G401 (cell line): ENCODE results near the gene TMEM218. TPM values are rescaled to one million over a fixed set of nuclear protein-coding genes. Genes with fewer than 3 reads are reported as not detected.

ENCODE experiments used
- DNase-seq: peaks from one replicate; pipeline ENCODE4 v3.0.0-alpha.2; 2015; ENCODE audit warnings: low spot score
- in situ Hi-C: cut with HindIII; loops from 2 replicates; pipeline ENCODE4 v1.10.0; 2016; ENCODE audit warnings: low sequenced_read_pairs, mixed read lengths
- total RNA-seq: library from RNA; depleted of rRNA; stranded (reverse); fragments of >200 nt; shearing (Covaris generic); gene quantifications from 2 replicates; pipeline ENCODE4 v1.2.3, GENCODE V29; 2014

The TMEM218 gene
- total RNA-seq, 1 experiment from 2014 or later, result 62.0 TPM

DNA sequence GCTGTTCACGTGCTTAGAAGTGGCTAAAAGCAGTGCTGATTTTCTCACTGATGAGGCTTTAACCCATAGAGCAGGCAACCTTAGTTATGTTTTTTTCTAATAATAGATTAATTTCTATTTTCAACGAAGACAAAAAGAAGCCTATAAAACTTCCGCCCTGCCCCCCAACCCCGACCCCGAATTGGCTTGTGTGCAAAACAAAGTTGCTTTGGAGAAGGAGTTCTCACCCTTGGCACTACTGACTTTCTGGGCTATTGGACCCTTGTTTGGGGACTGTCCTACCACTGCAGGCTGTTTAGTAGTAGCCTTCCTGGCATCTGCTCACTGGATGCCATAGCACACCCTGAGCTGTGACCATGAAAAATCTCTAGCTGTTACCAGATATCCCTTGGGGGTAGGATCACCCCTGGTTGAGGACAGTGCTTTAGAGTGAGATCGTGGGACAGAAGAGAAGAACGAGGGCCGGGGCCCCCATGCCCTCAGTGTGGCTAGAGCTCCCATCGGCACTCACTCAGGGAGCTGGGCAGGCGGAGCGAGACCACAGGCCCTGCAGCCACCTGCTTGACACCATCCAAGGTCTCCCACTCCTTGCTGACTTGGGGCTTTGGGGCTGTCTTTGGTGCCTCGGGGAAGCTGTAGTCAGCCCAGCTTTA is 31.4 kb downstream of the TMEM218 start:
- in situ Hi-C loops, result no loop called here
- no peak for DNase-seq

DNA sequence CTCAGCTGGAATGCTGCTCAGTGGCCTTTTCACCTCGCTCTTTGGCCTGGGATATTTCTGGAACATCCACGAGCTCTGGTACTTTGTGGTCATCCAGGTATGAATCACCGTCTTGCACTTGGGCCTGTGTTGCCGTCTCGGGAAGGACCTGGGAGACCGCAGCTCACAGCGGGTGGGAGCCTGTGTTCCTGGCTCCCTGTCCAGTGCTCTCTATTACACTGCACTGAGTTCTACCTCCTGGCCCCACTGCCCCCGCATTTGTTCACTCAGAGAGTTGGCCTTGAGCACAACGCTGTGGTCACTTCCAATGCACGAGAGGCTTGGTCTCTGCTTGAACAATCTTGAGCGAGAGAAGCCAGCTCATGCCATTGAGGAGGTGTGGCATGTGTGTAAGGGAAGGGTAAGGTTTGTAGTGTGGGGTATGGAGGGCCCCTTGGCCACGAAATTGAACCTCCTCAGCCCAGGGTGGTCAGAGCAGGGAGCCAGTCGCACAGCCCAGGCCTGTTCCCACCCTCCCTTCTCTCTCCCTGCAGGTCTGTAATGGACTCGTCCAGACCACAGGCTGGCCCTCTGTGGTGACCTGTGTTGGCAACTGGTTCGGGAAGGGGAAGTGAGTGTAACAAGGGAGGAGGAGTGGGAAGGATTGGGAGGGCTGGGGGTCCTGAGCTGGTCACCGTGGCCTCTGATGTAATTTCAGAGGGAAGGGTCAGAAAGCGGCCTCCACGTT is 32.1 kb downstream of the TMEM218 start:
- DNase-seq, result no peak
- in situ Hi-C loops, result no loop called here

DNA sequence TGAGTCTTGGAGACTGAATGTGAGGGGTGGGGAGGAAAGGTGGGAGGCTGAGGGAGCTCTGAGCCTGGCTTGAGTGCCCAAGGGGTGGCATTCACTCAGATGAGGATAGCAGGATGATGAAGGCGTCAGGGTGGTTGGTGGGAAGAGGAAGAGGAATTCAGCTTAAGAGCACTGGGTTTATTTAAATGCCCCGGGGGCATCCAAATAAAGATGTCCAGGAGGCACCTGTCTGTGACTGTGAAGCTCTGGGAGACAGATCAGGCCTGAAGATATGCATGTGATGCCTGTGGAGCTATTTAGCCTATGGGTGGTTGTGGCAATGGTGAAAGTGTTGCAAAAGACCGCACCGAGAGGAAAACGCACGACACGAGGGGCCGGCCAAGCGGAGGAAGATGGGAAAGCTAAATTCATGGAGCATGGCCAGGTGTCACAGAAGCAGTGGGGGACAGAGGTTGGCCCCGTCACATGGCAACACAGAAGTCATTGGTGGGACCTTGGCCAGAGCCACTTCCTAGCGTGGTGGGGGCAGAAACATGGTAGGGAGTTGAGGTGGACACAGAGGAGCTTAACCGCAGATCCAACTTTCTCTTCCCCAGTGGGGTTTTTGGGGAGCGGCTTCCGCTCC is 32.8 kb downstream of the TMEM218 start:
- no peak for DNase-seq
- in situ Hi-C loops, result no loop called here

DNA sequence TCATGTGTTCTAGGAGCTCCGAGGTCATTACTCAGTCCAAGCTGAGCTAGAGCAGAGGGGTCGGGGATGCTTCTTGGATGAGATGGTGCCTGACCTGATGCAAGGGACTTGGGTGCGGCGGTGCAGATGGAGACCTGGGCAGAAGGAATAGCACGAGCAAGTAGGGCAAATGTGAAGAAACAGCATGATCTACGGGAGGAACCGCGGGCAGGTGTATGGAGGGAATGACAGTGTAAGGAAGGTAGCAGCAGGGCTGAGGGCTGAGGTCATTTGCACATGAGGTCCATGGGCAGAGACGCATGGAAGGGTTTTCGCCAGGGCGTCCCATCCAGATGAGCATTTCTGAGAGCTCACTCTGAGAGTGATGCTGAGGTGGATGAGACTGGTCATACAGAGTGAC is 33.4 kb downstream of the TMEM218 start:
- in situ Hi-C loops, result no loop called here
- no peak for DNase-seq

DNA sequence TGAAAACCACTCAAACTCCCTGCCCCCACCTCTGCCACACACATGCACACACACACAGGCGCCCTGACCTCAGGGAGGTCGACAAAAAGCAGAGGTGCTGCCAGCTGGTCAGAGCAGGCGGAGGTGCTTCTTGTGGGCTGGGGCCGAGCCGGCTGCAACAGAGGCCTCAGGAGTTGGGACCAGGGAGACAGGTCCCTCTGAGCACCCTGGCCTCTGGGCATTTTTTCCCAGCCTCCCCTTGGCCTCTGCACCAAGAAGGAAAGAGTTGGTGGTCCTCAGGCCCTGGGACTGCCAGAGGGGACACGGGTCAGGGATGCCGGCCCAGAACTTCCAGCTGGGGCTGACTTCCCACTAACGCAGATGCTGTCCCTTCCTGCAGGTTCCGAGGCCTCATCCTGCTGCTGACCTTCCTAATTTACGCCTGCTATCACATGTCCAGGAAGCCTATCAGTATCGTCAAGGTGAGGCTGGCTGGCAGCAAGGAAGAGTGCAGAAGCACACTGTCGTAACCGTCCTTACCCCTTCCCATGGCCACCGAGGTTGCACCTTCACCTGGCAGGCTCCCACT is 35.0 kb downstream of the TMEM218 start:
- in situ Hi-C loops, result no loop called here

DNA sequence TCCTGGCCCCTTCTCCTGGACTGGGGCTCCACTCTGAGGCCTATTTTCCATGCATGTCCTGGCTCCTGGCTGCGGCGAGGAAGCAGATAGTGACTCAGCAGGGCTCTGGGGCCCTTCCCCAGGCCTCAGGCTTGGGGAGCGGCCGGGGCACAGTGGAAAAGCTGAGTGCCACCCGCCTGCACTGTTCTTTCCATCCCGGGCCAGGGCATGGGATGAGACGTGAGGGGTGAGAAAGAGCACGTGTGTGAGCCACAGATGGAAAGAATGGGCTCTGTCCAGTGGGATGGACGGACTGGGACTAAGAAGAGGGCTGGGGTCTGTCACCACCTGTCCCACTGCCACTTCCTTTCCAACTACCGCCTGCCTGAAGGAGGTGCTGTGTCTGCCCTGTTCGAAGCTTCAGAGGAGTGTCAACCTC is 35.5 kb downstream of the TMEM218 start:
- DNase-seq, result no peak
- in situ Hi-C loops, result no loop called here

More for the DNA sequence above, 35.0 kb downstream of the TMEM218 start:
- no peak for DNase-seq

DNA sequence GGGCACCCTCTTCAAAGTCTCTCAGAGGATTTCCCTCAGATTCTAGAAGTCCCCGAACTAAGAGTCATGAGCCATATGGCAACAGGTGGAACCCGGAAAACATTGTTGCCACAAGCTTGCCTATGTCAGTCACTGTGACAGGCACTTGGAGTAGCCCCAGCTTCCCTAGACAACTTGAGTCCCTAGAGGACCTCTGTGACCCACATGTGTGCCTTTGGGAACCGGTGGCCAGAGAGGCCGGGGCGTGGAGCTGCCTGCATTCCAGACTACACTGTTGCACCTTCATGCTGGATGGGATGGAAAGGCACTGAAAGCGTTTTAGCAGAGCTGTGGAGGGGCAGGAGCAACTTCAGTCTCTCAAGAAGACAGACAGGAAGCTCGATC is 36.2 kb downstream of the TMEM218 start:
- DNase-seq, result no peak
- in situ Hi-C loops, result no loop called here

DNA sequence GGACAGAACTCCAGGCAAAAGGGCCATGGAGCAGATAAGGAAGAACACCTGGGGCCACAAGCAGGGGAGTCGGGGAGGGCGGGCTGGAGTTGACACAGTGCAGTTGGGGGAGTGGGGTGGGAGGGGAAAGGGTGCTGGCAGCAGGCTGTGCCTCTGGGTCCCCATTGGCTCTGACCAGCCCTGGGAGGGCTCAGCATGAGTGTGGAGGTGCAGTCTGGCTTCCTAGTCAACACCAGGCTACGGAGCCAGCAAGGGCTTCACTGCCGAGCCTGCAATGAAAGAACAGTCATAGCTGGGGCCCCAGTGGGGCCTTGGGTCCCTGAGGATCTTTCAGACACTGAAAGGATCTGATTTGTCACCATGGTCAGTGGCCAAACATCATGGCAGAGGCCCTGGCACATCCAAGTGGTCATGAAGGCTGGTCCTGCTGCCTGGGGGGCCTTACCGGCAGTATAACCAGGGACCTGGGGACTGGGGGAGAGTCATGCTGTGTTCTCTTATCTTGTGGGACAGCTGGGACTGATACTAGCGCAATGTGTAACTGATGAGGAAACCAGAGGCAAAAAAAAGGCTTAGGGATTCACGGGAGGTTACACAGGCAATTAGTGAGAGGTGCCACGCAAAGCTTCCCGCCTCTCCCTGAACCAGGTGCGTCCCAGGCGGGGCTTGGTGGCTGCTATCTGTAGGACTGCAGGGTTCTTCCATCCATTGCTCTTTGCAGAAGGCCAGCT is 36.8 kb downstream of the TMEM218 start:
- no peak for DNase-seq
- in situ Hi-C loops, result no loop called here

DNA sequence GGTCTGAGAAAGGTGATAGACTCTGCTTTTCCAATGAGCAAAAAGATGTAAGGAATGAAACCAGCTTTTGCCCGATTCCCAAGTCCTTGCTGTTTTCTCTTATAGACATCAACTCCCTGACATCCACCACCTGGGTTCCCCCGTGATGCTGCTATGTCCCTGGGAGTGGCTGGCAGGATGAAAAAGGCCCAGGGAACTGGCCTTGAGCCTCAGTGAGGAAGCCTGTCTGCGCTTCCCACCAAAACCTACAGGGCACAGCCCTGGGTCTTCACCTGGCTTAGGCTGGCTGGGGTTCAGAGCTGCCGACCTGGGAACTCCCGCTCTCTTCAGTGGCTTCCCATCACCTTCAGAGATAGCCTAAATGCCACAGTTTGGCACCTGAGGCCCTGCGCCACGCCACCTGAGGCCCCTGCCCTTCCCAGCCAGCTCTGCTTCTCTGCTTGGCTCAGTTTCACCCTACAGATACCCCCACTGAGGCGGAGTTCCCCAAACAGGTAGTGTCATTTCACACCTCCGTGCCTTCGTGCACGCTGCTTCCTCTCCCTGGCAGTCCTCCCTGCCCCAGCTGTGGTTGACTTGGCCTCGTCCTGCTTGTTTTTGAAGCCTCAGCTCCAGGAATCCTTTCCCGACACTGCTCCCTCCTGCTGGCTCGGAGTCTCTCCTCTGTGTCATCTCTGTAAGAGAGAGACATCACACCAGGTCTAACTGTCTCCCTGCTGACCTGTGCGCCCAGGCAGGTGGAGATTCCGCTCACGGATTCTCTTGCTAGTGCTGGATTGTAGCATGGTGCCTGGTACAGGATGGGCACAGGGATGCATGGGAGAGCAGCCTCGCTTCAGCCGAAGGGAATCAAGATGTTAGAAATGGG is 37.6 kb downstream of the TMEM218 start:
- in situ Hi-C loops, result no loop called here
- no peak for DNase-seq

DNA sequence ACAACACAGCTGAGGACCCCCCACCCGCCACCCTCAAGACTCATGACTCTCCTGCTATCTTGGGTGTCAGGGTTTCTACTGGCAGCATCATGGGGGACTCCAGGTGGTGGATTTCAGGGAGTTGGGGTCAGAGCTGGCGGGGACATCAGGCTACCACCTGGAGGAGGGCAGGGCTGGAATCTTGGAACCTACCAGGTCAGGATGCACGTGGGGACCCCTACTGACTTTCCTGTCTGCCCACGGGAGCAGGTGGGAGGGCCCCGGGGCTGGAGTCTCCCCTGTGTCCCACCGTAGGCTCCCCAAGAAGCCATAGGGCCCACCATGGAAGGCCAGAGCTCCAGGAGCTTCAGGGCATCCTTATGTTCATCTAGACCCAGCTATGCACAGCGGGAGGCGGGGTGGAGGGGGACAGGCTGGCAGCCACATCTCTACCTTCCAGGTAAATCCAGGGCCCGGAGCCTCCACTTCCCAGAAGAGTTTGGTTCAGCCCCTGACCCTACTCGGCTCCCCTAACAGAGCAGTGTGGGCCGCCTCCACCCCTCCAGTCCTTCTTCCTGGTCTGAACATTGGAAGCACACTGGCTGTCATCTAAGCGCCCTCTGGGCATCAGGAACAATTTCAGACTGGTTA is 38.4 kb downstream of the TMEM218 start:
- in situ Hi-C loops, result no loop called here
- no peak for DNase-seq

DNA sequence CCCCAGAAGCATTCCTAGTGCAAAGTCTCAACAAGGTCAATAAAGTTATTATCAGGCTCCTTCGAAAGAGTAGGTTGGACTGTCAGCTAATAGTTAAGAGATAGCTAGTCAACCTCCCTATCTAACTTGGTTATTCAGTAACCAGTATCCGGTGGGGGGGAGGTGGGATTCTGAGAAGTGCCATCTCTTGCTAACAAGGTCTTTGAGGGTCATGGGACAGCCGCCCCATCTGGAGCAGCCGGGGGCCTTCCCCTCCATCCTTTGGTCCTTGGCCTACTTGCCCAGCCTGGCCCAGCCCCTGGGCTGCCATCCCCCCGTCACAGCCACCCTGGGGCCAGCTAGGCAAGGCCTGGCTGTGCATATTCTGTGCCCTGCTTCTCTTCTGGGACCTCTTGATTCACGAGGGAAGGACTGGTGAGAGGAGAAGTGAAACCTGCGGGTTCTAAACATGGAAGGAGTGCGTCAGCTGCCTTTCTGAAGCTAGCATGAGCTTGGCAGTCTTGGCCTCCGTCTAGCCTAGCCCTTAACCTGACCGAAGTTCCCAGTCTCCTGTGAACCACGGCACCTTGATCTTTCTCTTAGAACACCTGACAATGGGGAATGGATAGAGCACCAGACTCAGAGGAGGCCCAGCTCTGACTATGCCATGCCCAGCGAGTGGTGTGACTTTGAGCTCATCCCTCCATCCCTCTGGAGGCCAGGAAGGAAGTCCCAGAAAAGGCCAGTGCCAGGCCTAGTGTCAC is 39.0 kb downstream of the TMEM218 start:
- in situ Hi-C loops, result no loop called here
- DNase-seq, result no peak

DNA sequence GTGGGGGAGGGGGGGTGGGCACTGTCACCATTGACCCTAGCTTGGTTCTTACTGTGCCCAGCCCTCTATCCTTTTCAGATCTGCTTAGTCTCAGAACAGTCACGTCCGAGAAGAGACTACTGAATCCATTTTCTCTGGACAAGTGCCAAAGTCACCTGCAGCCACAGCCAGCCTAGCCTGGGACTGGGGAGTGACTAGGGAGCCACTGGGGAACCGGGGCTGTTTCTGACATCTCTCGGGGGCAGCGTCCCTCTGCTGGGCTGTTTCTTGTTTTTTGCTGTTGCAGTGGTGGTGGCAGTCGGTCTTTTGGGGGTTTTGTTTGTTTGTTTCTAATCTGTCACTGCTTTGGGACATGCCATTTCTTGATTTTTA is 39.6 kb downstream of the TMEM218 start:
- DNase-seq, result no peak
- in situ Hi-C loops, result no loop called here

DNA sequence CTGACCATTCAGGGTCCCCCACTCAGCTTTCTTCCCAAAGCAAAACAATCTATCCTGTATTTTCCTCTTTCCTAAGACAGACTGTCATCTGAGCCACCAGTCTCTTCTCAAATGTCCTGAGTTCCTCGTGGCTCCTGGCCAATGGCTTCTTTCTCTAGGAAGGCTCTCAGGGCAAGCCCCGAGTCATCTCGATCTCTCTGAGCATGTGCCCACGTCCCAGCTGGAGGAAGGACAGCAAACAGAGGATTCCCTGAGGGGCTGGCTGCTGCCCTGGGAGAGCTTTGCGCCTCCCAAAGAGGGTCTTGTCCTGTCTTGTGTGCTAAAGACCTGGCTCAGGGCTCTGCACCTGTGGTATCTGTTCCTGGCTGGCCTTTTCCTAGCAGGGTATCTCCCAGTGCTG is 40.0 kb downstream of the TMEM218 start:
- in situ Hi-C loops, result no loop called here
- no peak for DNase-seq

DNA sequence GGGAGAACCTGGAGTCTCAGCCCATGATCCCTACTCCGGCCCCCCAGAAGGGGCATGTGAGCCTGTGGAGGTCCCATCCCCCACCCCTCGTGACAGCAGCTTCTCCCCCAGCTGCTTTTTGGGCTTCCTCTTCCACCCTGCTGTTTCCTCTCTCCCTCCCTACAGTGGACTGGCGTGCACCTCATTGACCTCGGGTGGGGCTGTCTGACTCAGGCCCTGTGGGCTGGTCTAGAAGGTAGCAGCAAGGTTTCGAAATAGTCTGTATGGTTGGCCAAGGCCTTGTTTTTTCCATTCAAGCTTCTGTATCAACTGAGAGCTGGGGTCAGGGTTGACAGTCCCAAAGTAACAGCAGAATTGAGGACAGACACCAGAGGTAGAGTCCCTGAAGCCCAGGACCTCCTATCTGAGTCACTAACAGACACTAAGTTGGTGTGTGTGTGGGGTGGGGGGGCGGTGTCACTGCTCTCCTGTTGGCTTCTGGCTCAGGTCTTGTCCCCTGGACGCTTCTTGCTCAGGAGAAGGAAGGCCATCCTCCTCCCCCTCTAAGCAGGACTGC is 40.6 kb downstream of the TMEM218 start:
- in situ Hi-C loops, result no loop called here
- DNase-seq, result no peak

DNA sequence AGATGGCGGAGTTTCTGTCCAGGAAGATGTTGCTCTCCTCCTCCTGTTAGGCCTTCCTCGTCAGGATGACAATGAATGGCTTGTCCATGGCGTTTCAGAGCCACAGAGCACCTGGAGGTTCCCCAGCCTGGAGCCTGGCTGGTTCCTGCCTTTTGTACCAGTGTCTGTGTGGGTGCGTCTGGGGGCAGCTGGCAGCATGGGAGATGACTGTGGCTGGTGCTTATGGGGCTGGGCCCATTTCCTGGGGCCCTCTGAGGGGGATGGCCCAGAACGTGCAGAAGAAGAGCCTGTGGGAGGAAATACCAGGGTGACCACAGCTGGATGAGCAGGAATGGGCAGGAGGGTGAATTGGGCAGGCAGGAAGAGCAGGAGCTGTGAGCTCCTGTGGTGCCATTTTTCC is 41.6 kb downstream of the TMEM218 start:
- in situ Hi-C loops, result no loop called here
- no peak for DNase-seq

DNA sequence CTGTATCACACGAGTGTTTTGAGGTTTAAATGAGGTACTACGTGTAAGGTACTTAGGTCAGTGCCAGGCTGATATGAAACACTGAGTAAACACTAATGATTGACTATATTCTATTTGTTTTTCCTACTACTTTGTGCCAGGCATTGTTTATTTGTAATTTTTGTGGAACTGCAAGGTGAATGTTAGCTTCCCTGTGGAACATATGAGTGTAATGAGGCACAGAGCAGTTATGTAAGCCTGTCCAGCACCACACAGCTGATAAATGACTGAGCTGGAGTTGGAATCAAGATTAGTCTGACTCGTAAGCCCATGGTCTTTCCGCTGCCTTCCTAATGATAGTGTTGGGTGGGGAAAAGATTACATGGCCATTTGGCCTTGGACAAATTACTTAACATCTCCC is 42.4 kb downstream of the TMEM218 start:
- in situ Hi-C loops, result no loop called here

DNA sequence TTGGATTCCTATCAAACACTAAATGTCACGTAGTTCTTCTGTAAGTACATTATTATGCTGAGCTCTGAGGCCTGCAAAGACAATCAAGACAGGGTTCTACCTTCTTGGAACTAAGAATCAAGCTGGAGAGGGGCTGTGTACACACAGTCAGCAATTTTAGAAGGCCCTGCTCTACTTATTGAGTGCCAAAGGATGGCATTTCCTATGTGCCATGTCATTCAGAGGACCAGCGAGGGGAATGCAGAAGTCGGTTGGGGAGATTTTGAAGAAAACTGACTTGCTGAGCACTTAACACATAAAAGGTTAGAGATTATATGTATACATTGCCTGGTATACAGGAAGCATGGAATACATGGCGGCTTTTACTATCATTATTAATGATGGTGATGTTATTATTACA is 43.1 kb downstream of the TMEM218 start:
- no peak for DNase-seq
- in situ Hi-C loops, result no loop called here

More for the DNA sequence above, 42.4 kb downstream of the TMEM218 start:
- DNase-seq, result no peak
